Measurements from ENCODE around the gene TERT.

Gene TERT

GRCh38 chr5:1293416-1294205, 1.3 kb downstream of the TERT start (continued):
- TF ChIP-seq ZBTB49 (tag by site-specific recombination; IDR thresholded peaks at IDR 0.05; ENCODE audit: low read depth) (no peak), ZNF530 (tag by site-specific recombination; IDR thresholded peaks at IDR 0.05; ENCODE audit: low read depth) (no peak), ZNF501 (tag by site-specific recombination; IDR thresholded peaks at IDR 0.05) (no peak), ZNF23 (tag by site-specific recombination; IDR thresholded peaks at IDR 0.05; ENCODE audit: borderline replicate concordance) (no peak)

- Histone ChIP-seq H3K4me3 (ENCODE audit: low read depth, low read length) (no peak overlapping the region), H3K36me3 (ENCODE audit: control insufficient read depth in 2 of 2, insufficient read depth in 1 of 2, low read length in 2 of 2) (no peaks in the 10 kb centered on the region), H3K4me1 (ENCODE audit: control insufficient read depth, insufficient read depth, low read length) (peaks cover 6% of the 10 kb centered on the region; the same call in 1 of the 2 replicates), H3K27ac (ENCODE audit: extremely low read depth, low read depth, low read length) (no peak overlapping the region), H3K9me3 (ENCODE audit: control insufficient read depth, insufficient read depth, low read depth, low read length) (no peaks in the 10 kb centered on the region)
- ChIA-PET CTCF (no interaction called here), POLR2A (no interaction called here)
- TF ChIP-seq ZNF521 (tag by site-specific recombination; IDR thresholded peaks at IDR 0.05) (no peak), REPIN1 (tag by site-specific recombination; IDR thresholded peaks at IDR 0.05; ENCODE audit: low read depth) (no peak), ZBTB8A (tag by site-specific recombination; IDR thresholded peaks at IDR 0.05) (no peak), ZNF843 (tag by site-specific recombination; IDR thresholded peaks at IDR 0.05) (no peak), ZNF274 (IDR thresholded peaks at IDR 0.05; ENCODE audit: low read length) (no peak), ZNF274 (tag by site-specific recombination; IDR thresholded peaks at IDR 0.05; ENCODE audit: borderline replicate concordance) (no peak), PRDM10 (tag by site-specific recombination; IDR thresholded peaks at IDR 0.05) (no peak), ZNF148 (tag by site-specific recombination; IDR thresholded peaks at IDR 0.05; ENCODE audit: borderline replicate concordance) (no peak), ZNF280C (tag by site-specific recombination; IDR thresholded peaks at IDR 0.05) (no peak), ZIC2 (tag by site-specific recombination; IDR thresholded peaks at IDR 0.05) (no peak), ZNF391 (tag by site-specific recombination; IDR thresholded peaks at IDR 0.05; ENCODE audit: borderline replicate concordance, low read depth) (no peak), ZNF785 (tag by site-specific recombination; IDR thresholded peaks at IDR 0.05) (no peak), ZNF426 (tag by site-specific recombination; IDR thresholded peaks at IDR 0.05) (no peak), GLIS1 (tag by site-specific recombination; IDR thresholded peaks at IDR 0.05) (no peak)
Observed at GRCh38 chr5:1292846-1293415, 1.9 kb downstream of the TERT start.
